Glomerular visceral epithelial cell (primary cell): ENCODE measurements around the gene KL.

Experiments
- DNase-seq: peaks from one replicate; pipeline ENCODE4 v3.0.0-alpha.2; 2016; ENCODE audit errors: extremely low spot score

Gene KL

GRCh38 chr13:33110713-33111413 lies 94.6 kb downstream of the KL start:
- DNase-seq: no peak

GRCh38 chr13:33111414-33112110 lies 95.3 kb downstream of the KL start:
- DNase-seq: no peak

- DNase-seq: no peak
These were observed 96.5 kb downstream of the KL start for GRCh38 chr13:33112766-33113165.

- no peak for DNase-seq
These were observed 97.9 kb downstream of the KL start for GRCh38 chr13:33114146-33114545.

DNA sequence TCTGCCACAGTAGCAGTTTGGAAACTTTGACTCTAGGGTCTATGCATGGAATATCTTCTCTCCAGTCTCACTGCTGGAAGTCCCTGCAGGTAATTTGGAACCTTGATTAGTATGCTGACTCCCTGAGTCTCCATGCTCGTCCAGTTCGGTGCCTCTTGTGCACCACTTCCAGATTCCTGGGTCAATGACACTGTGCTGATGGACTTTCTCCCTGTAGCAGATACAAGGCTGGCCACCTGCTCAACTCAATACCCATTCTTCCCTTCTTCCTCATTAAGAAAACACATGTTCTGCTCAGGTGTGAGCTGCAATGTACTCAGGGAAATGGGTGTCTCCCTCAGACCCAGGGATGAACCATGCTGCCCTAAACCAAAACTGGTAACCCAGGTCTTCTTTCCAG lies 99.1 kb downstream of the KL start:
- no peak for DNase-seq
